ENCODE results near the gene SOX21. TPM values are rescaled to one million over a fixed set of nuclear protein-coding genes. Genes with fewer than 3 reads are reported as not detected.

SOX21 gene
- total RNA-seq, 2 donors from 2014 or later, result not detected

DNA sequence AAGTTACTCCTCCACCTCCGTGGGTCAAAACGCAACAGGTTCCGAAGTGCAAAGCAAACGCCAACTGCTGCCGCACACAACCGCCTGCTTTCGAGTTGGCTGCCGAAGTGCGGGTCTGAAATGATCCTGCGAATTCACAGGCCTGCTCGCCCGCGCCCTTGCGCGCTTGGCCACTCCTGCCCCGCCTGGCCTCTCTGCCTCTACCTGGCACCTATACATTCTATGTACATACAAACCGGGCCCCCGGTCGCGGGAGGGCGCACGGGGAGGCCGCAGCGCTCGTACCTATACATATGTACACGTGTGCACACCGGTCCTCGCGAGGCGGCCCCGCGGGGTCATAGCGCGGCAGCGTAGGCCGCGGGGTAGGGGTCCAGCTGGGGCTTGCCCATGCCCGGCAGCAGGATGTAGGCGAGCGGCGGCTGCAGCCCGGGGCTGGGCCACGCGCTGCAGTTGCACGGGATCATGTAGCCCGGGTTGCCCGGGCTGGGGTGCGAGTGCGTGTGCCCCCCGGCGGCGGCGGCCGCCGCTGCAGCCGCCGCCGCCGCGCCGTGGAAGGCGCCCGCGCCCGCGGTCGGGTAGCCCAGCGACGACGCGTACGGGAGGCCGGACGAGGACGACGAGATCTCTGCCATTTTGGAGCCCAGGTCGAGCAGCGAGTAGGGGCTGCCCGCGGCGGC is 1.3 kb downstream of the SOX21 start:
- Histone ChIP-seq H3K9me3 (no peaks in the 10 kb centered on the region), H3K9ac (ENCODE audit: low read depth in 2 of 2, low read length in 2 of 2) (no peak overlapping the region), H3K27me3 (peaks cover 91% of the 10 kb centered on the region), H3K36me3 (no peaks in the 10 kb centered on the region), H3K27ac (no peak overlapping the region), H3K4me3 (peak overlapping the region; percentile 20), H3K4me1 (no peaks in the 10 kb centered on the region)
- intact Hi-C loops (cut with DNase I), result no loop called here
- TF ChIP-seq, protein P1, sequence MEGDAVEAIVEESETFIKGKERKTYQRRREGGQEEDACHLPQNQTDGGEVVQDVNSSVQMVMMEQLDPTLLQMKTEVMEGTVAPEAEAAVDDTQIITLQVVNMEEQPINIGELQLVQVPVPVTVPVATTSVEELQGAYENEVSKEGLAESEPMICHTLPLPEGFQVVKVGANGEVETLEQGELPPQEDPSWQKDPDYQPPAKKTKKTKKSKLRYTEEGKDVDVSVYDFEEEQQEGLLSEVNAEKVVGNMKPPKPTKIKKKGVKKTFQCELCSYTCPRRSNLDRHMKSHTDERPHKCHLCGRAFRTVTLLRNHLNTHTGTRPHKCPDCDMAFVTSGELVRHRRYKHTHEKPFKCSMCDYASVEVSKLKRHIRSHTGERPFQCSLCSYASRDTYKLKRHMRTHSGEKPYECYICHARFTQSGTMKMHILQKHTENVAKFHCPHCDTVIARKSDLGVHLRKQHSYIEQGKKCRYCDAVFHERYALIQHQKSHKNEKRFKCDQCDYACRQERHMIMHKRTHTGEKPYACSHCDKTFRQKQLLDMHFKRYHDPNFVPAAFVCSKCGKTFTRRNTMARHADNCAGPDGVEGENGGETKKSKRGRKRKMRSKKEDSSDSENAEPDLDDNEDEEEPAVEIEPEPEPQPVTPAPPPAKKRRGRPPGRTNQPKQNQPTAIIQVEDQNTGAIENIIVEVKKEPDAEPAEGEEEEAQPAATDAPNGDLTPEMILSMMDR (IDR thresholded peaks at IDR 0.05), result no peak
- DNase-seq, result no peak

DNA sequence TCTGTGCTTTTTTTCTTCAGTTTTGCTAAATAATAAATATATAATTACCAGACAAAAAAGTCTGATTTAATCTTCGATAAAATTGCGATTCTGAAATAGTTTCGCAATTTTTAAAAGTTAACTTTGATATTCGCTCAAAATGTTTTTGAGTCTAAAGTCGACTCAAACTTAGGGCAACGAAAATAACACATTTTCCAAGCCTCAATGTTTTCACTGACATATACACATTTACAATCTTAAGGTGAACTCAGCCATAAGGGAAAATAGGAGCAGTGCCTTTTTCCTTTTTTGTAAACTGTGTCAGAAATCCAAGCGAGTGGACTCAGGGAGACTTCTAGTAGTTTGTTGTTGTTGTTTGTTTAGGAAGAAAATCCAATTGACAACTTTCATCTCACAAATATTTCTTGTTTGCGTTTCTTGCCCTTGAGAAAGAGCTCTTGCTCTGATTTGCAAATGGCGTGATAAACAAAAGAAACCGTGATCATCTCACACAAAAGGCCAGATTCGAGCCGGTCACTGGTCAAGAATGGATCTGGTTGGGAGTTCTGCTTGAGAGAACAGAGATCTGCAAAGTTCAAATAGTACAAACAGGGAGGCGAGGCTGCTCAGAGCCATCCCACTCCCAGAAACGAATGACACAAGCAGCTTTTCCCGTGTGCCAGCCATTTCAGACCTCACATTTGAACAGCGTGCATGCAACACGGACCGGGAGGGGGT is 2.1 kb downstream of the SOX21 start:
- Histone ChIP-seq H3K27ac (no peak overlapping the region), H3K9ac (ENCODE audit: low read depth in 2 of 2, low read length in 2 of 2) (no peak overlapping the region), H3K4me3 (no peak overlapping the region), H3K36me3 (no peaks in the 10 kb centered on the region), H3K9me3 (no peaks in the 10 kb centered on the region), H3K4me1 (no peaks in the 10 kb centered on the region), H3K27me3 (peaks cover 92% of the 10 kb centered on the region)
- DNase-seq, result no peak
- intact Hi-C loops (cut with DNase I), result no loop called here
- TF ChIP-seq, protein P1 (IDR thresholded peaks at IDR 0.05), result no peak

DNA sequence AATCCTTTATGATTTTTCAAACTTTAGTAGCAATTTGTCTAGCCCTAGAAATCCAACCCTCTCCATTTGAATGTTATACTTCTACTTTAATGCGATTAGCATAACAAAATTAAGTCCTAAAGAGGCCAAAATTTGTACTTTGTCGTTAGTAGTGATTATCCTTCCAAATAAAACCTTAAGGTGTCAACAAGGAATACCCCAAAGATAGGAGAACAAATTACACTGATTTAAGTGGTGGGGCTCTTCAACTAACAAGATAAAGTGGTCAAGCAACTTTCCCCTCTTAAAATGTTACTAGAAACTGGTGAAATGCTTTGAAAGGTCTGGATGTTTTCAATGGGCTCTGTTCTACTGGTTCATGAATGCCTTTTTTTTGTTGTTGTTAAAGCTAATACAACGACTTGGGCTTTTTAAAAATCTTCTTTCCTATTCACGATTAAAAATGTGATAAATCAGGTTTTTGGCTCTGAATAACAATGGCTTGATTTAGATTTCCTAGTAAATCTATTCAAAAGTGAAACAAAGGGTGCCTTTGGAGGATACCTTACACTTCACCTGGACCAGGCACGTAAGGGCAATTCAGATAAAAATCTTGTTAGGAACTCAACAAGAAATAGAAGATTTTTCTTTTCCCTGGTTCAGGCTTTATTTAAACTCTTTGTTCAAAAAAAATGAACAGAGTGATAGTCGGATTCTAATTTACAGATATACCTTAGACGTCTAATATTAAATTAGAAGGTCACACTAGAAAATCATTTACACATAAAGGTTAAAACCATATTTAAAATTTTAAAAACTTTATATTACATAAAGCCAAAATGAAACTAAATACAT is 3.1 kb downstream of the SOX21 start:
- H3K9ac ChIP-seq (ENCODE audit: low read depth in 2 of 2, low read length in 2 of 2), result no peak overlapping the region
- no peak for DNase-seq
- no peak overlapping the region for H3K27ac ChIP-seq
- intact Hi-C loops (cut with DNase I), result no loop called here
- no peaks in the 10 kb centered on the region for H3K4me1 ChIP-seq
- TF ChIP-seq, protein P1 (IDR thresholded peaks at IDR 0.05), result no peak
- H3K9me3 ChIP-seq, result no peaks in the 10 kb centered on the region
- peaks cover 93% of the 10 kb centered on the region for H3K27me3 ChIP-seq
- no peaks in the 10 kb centered on the region for H3K36me3 ChIP-seq
- no peak overlapping the region for H3K4me3 ChIP-seq

DNA sequence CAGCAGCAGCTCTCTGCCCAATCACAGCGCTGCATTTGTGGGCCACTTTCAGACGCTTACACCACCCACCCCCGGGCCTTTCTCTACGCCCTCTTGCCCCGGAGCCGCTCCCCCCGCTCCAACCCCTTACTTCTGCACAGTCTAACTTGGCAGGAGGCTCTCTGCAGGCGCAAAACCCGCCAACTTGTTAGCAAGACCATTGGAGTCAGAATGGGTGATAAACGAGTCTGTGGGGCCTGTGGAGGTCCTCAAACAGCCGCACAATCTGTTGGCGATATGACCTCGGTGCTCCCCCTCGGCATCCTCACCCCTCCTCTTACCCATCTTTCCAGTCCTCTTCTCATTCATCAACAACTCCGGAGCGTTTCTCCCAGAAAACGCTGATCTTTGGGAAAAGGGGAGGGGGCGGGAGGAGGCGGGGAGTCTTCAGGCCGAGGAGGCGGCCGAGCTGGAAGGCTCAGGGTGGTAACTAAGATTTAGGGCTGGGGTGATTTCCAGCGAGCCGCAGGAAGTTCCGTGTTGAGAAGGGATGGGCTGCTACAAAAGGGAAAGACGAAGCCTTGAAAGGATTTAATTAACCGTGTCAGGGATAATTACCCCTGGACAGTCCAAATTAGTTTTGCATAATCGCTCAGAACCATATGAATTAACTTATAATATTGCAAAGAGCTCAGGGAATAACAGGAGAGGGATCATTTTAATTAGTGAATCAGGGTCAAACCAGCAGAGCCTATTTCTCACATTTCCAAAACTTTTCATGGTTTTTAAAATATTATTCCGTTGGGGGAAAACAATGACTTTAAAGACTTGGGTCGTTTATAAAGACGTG is 4.1 kb downstream of the SOX21 start:
- Histone ChIP-seq H3K9me3 (no peaks in the 10 kb centered on the region), H3K27me3 (peaks cover 93% of the 10 kb centered on the region), H3K27ac (no peak overlapping the region), H3K36me3 (no peaks in the 10 kb centered on the region), H3K4me1 (no peaks in the 10 kb centered on the region), H3K9ac (ENCODE audit: low read depth in 2 of 2, low read length in 2 of 2) (no peak overlapping the region), H3K4me3 (no peak overlapping the region)
- no peak for DNase-seq
- intact Hi-C loops (cut with DNase I), result no loop called here
- TF ChIP-seq, protein P1 (IDR thresholded peaks at IDR 0.05), result no peak

Data from colonic mucosa (tissue), 4 donors.